H7 (cell line): ENCODE results near the gene HSPA12B. TPM values are rescaled to one million over a fixed set of nuclear protein-coding genes. Genes with fewer than 3 reads are reported as not detected.

ENCODE experiments used
- DNase-seq: peaks from one replicate; pipeline ENCODE4 v3.0.0; 2012
- H3K27me3 ChIP-seq: 2 replicates; pipeline ENCODE4 v1.6.0; 2011; ENCODE audit warnings: mild to moderate bottlenecking, low read length; ENCODE audit not compliant: control insufficient read depth, insufficient read depth
- H3K36me3 ChIP-seq: replicated peaks from 2 replicates; pipeline ENCODE4 v1.5.1; 2011; ENCODE audit warnings: low read length; ENCODE audit not compliant: control insufficient read depth, insufficient read depth
- H3K4me3 ChIP-seq: 2 replicates; pipeline ENCODE4 v1.5.1; 2011; ENCODE audit warnings: low read depth, mild to moderate bottlenecking, control low read depth, low read length, moderate library complexity; ENCODE audit not compliant: insufficient read depth
- total RNA-seq: library from RNA; depleted of rRNA; stranded (reverse); fragments of >200 nt; shearing (Covaris generic); gene quantifications from 2 replicates; pipeline ENCODE4 v1.2.3, GENCODE V29; 2014

The HSPA12B gene
- total RNA-seq, 1 experiment from 2014 or later: 0.97 TPM

GRCh38 chr20:3755814-3756480 lies 23.5 kb downstream of the HSPA12B start:
- Histone ChIP-seq H3K27me3 (peaks cover 18% of the 10 kb centered on the region), H3K4me3 (no peak overlapping the region), H3K36me3 (peaks cover 1% of the 10 kb centered on the region)
- DNase-seq: no peak

- no peak for DNase-seq
- H3K27me3 ChIP-seq: peaks cover 6% of the 10 kb centered on the region
Observed at GRCh38 chr20:3757268-3757667, 24.8 kb downstream of the HSPA12B start.

GRCh38 chr20:3758566-3758965 lies 26.1 kb downstream of the HSPA12B start:
- Histone ChIP-seq H3K36me3 (peaks cover 2% of the 10 kb centered on the region), H3K4me3 (no peak overlapping the region), H3K27me3 (no peaks in the 10 kb centered on the region)
- DNase-seq: no peak

More at GRCh38 chr20:3757268-3757667, 24.8 kb downstream of the HSPA12B start:
- no peak overlapping the region for H3K4me3 ChIP-seq
- peaks cover 2% of the 10 kb centered on the region for H3K36me3 ChIP-seq

GRCh38 chr20:3759316-3759823 lies 26.9 kb downstream of the HSPA12B start:
- no peak overlapping the region for H3K4me3 ChIP-seq
- no peaks in the 10 kb centered on the region for H3K27me3 ChIP-seq
- no peak for DNase-seq
- peaks cover 2% of the 10 kb centered on the region for H3K36me3 ChIP-seq

- DNase-seq: no peak
- Histone ChIP-seq H3K36me3 (peaks cover 2% of the 10 kb centered on the region), H3K4me3 (no peak overlapping the region), H3K27me3 (no peaks in the 10 kb centered on the region)
Observed at GRCh38 chr20:3759884-3760283, 27.4 kb downstream of the HSPA12B start.

GRCh38 chr20:3760655-3761348 lies 28.3 kb downstream of the HSPA12B start:
- H3K27me3 ChIP-seq: no peaks in the 10 kb centered on the region
- peaks cover 1% of the 10 kb centered on the region for H3K36me3 ChIP-seq
- no peak for DNase-seq
- no peak overlapping the region for H3K4me3 ChIP-seq

- Histone ChIP-seq H3K4me3 (no peak overlapping the region), H3K36me3 (peaks cover 1% of the 10 kb centered on the region), H3K27me3 (peaks cover 3% of the 10 kb centered on the region)
- peak; percentile 17 for DNase-seq
Observed at GRCh38 chr20:3763671-3764601, 31.5 kb downstream of the HSPA12B start.

GRCh38 chr20:3764659-3765058 lies 32.2 kb downstream of the HSPA12B start:
- Histone ChIP-seq H3K27me3 (peaks cover 3% of the 10 kb centered on the region), H3K4me3 (no peak overlapping the region), H3K36me3 (peaks cover 1% of the 10 kb centered on the region)
- DNase-seq: peak; percentile 13

GRCh38 chr20:3765171-3765882 lies 32.8 kb downstream of the HSPA12B start:
- Histone ChIP-seq H3K4me3 (no peak overlapping the region), H3K27me3 (peaks cover 4% of the 10 kb centered on the region), H3K36me3 (peaks cover 1% of the 10 kb centered on the region)
- peak; percentile 8 for DNase-seq

GRCh38 chr20:3766422-3767109 lies 34.1 kb downstream of the HSPA12B start:
- no peak for DNase-seq
- H3K36me3 ChIP-seq: peaks cover under 1% of the 10 kb centered on the region; the same call in 1 of the 2 replicates
- peak overlapping the region; percentile 79 for H3K4me3 ChIP-seq
- H3K27me3 ChIP-seq: peaks cover 4% of the 10 kb centered on the region

- peak overlapping the region; percentile 79 for H3K4me3 ChIP-seq
- peak; percentile 76 for DNase-seq
- H3K27me3 ChIP-seq: peaks cover 4% of the 10 kb centered on the region
- no peaks in the 10 kb centered on the region; the same call in 1 of the 2 replicates for H3K36me3 ChIP-seq
Observed at GRCh38 chr20:3767110-3767426, 34.6 kb downstream of the HSPA12B start.

- peak within 1 kb of the TSS; percentile 86 for H3K4me3 ChIP-seq
Observed at GRCh38 chr20:3767427-3768341, 35.2 kb downstream of the HSPA12B start, which contains the start of gene ADISSP. TSS of gene ADISSP (minus strand) at chr20:3767753. CDS start at chr20:3760100, 7,653 bp downstream.

More at GRCh38 chr20:3767427-3768341, 35.2 kb downstream of the HSPA12B start, which contains the start of gene ADISSP:
- H3K27me3 ChIP-seq: peaks cover 4% of the 10 kb centered on the region
- peak; percentile 100 for DNase-seq
- H3K36me3 ChIP-seq: no peaks in the 10 kb centered on the region; the same call in 1 of the 2 replicates
